Activated naive CD4-positive, alpha-beta T cell treated with Interleukin-2 at 50 U/mL for 16 hours (primary cell): ENCODE data around the gene FAM25G.
"Not testable (repeated sequence)": the region's sequence is repeated elsewhere in the genome, so short reads cannot be mapped to it uniquely, and the experiment has no call there.

ENCODE experiments used
- DNase-seq: peaks from one replicate; pipeline ENCODE4 v3.0.0-alpha.2; 2020

Gene FAM25G

DNA sequence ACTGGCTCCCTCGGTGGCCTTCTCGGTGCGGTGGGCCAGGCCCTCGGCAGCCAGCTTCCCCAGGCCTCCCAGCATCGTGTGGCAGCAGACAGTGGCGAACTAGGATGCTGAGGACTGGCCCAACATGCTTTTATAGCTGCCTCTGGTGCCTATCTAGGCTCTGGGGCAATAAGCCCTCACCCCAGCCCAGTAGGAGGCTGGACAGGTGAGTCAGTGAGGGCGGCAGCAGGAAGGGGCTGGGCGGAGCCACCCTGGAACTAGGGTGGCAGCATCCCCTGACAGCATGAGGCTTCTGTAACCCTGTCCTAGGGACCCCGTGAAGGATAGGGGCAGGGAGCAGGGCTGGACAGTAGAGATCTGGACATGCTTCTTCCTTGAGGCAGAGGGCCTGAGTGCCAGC, at the start of gene FAM25G:
TSS of gene FAM25G (minus strand) at position 101 of the 400 bp plus-strand sequence. CDS start at position 75, 26 bp downstream.
- not testable (repeated sequence) for DNase-seq

- not testable (repeated sequence) for DNase-seq
Observed at GRCh38 chr10:47536430-47536829, 44.9 kb upstream of the FAM25G start.

DNA sequence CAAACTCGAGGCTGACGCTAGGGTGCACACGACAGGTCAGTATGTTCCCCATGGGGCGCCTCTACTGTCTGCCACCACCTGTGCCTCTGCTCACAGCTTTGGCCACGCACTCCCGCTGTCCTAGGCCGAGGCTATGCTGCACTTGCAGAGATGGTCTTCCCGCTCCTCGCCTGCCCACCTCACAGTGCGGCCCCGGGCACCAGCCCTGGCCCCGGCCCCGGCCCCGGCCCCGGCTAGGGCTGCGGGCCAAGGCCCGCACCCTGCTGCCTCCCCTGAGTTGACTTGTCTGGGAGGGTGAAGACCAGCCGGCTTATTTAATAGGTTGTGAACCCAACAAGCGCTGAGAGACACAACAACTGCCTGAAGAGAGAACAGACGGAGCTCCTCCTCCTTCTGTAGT, 32.0 kb upstream of the FAM25G start, which contains the start of gene AGAP9:
TSS of gene AGAP9 (minus strand) at position 164 of the 400 bp plus-strand sequence. CDS start at position 52, 112 bp downstream.
- not testable (repeated sequence) for DNase-seq

DNA sequence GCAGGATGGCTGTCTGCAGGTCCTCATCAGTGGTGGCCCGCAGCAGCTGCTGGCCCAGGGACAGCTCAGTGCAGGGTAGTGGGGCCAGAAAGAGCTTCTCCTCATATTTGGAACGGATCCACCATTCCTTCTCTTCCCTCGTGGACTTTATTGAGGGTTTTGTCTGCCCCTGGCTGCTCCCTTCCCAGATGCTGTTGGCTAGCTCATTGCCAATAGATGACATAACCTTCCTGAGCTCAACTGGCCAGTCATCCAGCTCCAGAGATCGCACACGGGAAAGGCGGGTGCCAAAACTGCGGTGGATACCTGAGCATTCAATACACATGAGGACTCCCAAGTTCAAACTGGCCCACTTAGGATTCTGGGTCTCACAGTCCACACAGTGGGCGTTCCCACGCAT, 10.8 kb upstream of the FAM25G start:
- DNase-seq = not testable (repeated sequence)

DNA sequence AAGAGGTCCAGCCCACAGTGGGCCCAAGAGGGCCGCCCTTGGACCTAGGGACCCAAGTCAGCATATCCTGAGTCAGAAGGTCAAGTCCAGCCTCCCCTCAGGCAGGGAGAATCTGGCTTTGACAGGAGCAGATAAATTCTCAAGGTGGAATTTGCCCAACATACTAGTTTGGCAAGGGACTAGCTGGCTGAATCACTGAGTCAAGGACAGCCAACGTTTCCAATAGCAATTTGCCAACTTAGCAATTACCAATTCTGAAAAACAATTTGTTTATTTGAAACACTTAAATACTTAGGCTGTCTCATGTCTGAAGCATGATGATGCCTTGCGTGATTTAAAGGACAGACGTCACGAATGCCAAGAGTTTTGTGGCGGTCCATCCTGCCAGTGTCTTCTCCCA, 2.7 kb upstream of the FAM25G start:
- DNase-seq = not testable (repeated sequence)

DNA sequence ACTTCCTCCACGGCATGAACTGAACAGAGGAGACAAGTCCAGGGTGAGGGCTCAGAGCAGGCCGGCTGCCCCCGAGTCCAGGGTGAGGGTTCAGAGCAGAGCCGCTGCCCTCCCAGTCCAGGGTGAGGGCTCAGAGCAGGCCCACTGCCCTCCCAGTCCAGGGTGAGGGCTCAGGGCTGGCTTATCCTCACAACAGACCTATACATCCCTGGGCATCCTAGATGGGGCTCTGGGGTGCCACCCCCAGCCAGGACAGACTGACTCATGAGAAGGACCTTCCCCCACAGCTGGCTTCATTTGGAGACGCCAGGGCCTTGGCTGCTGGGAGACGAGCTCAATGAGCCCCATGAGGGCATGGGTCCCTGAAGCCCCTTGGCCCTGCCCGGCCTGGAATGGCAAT, 1.9 kb downstream of the FAM25G start:
- not testable (repeated sequence) for DNase-seq

- not testable (repeated sequence) for DNase-seq
Observed at GRCh38 chr10:47485943-47486342, 5.6 kb downstream of the FAM25G start.

- not testable (repeated sequence) for DNase-seq
Observed at GRCh38 chr10:47484786-47485185, 6.7 kb downstream of the FAM25G start.

- not testable (repeated sequence) for DNase-seq
Observed at GRCh38 chr10:47483923-47484322, 7.6 kb downstream of the FAM25G start, which contains the start of gene ANXA8. TSS of gene ANXA8 (minus strand) at chr10:47484115. CDS start at chr10:47483933, 182 bp downstream.

DNA sequence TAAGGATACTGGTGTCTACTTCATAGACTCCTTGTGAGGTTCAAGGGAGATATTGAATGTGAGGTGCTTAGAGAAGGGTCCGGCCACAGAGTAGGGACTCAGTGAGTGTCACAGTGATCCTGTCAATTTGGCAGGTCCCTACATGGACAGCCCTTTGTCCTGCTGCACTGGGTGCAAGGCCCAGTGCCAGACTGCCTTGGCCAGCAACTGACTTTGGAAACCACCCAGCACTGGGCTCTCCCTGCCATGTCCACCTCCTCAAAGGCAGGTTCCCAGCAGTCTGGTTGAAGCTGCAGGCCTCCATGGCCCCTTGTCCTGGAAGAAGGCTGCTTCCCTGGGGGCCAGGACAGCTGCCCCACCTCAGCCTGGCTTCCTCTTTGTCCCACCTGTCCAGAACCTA, 9.1 kb downstream of the FAM25G start:
- DNase-seq = not testable (repeated sequence)

DNA sequence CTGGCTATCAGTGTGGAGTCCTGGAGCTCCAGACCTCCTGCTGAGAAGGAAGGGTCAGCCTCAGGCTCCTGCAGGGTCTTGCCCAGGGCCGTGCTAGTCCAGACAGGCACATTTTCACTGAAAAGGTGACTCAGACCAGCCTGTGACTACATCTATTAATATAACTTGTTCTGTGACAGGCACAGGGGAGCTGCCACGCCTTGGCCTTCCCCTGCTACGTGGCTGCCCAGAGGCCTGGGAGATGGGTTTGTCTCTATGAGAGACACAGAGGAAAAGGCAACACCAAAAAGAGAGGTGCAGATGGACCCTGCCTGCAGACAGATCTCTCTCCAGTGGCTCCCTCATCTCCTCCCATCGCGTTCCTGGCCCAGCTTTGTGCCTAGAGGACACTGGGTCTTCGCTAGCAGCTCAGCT, 9.7 kb downstream of the FAM25G start:
- not testable (repeated sequence) for DNase-seq

GRCh38 chr10:47481182-47481766, 10.2 kb downstream of the FAM25G start:
- DNase-seq = not testable (repeated sequence)

DNA sequence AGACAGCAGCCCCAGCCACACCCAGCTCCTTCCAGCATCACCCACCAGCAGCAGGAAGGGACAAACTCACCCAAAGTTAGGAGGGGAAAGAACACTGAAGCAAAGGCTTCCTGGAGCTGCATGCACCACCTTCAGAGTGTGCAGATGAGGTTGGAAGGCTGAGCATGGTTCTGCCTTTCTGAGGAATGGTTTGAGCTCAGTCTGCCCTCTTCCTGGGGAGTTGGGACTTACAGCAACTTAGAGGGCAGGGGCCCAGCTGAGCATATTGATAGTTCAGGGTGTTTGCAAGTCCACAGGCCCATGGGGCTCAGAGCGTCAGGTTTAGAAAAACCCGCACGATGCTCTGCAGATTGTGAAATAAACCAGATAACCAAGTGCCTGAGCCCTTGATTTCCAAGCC, 11.4 kb downstream of the FAM25G start:
- DNase-seq = not testable (repeated sequence)

DNA sequence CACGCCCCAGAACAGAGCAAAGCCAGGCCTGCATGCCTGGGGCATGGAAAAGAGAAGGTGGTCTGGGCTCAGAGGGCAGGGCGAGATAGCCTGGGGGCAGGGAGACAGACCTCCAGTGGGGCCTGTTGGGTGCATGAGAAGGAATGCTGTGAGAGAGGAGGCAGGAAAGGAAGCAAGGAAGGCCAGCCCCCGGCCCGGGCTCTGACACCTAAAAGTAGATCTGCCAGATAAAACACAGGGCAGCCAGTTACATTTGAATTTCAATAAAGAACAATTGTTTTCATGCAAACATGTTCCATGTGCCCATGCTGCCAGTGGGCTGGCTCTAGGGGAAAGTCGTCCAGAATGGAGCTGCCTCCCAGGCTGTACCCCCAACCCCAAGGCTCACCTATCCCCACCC, 13.4 kb downstream of the FAM25G start:
- DNase-seq = not testable (repeated sequence)

DNA sequence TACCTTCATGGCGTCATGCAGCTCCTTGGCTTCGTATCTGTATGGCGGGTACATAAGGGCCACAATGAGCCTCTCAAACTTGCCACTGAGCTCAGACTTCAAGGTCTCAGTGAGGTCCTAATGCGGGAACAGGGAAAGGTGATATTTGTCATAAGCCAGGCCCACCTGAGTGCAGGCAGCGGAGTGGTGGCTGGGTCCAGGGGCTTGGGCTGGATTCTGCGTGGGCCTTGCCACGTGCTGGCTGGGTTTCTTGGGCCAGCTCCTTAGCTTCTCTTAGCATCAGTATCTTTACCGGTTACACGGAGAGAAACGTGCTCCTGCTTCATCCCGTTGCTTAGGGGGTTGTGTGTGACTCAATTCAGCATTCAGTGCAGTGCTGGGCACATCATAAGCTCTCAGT, 14.4 kb downstream of the FAM25G start:
- DNase-seq = not testable (repeated sequence)

DNA sequence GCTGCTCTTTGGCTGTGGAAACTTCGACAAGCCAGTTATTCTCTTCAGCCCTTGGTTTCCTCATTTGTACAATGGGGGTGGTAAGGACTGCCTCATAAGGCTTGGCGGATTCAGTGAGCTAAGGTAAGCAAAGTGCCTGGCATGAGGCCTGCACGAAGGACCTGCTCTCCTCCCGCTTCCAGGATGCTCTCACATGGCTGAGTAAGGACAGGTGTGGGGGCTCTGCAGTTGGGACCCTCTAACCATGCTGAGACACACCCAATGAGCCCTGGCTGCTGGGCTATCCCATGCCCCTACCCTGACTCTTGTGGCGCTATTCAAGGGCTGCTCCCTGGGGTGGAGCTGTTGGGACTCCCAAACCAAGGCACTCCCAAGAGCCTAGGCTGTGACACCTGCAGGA, 16.4 kb downstream of the FAM25G start:
- DNase-seq = not testable (repeated sequence)

DNA sequence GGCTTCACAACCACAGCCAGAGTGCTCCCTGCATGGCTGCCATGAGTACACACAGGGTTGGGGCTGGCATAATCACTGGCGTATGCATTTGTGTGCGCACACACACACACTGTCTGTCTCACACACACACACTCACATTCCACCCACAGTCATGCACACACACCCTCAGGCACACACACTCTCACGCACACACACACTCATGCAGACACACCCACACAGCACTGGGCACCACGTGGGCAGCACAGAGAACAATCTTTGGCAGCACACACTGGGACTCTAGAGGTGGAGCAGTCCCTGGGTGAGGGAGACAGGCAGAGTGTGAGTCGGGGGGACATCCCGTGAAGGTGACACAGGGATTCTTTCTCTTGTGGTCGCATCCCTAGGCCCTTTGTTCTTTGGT, 18.0 kb downstream of the FAM25G start:
- DNase-seq = not testable (repeated sequence)

DNA sequence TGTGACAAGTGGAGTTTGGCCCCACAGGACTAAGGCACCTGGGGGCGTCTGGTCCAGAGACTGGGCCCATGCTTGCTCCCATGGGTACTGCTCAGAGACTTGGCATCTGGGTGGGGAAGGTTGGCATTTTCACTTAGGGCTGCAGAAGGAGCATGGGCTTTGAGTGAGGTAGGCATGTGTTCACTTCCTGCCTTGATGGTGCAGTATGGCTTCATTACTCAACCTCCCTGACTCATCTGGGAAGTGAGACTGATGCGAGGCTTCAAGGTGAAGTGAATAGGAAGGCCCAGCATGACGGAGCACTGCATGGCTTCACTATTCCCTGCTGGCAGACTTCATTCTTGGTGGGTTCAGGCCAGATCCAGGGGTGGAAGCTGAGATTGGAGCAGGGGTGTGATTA, 18.9 kb downstream of the FAM25G start:
- not testable (repeated sequence) for DNase-seq

DNA sequence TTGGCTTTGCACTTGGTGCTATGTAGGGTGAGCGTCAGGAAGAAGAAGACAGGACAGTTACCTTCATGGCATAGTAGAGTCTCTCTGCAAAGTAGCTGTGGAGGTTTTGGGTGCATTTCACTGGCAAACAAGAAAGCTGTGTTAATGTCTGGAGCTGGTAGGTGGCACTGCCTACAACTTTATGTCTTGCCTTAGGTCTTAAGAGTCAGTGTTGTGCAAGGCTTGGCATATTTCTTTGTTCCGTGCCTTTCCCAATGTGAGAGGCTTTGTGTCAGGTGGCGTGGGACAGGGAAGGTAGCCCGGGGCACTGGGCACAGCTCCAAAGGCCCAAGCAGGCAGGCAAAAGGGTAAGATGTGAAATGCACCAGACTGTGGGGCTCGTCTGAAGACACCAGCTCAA, 19.4 kb downstream of the FAM25G start:
- not testable (repeated sequence) for DNase-seq

DNA sequence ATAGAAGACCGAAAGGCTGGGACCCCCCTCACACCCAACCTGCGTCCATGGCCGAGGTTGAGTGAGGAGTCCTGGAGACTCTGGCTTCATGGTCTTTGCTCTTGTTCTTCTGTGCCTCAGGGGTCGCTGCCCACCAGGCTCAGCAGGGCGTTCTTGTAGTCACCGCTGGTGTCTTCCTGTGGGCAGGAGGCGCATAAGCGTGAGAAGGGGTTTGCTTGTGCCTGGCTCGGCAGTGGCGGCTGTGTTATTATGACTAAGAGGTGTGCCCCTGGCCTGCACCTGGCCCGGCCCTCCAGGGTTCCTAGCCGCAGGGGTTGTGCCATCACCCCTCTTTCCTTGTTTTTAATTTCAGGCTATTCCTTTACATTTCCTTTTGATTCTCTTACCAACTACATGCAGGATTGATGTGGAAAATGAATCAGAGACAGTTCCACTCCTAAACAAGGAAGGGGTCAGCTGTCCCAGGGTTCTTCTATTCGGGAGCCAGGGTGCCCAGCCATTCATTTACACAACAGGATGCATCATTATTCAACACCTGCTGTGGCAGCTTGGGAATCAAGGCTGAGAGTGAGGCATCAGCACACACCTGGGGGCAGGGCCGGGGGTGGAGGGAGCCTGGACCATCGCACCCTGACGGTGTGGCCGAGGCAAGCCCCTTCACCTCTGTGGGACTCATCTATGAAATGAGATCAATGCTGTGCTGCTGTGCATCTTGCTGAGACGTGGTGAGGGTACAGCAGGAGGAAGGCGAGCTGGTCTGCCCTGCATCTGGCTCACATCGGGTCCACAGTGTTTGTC, 22.6 kb downstream of the FAM25G start:
- DNase-seq = not testable (repeated sequence)

DNA sequence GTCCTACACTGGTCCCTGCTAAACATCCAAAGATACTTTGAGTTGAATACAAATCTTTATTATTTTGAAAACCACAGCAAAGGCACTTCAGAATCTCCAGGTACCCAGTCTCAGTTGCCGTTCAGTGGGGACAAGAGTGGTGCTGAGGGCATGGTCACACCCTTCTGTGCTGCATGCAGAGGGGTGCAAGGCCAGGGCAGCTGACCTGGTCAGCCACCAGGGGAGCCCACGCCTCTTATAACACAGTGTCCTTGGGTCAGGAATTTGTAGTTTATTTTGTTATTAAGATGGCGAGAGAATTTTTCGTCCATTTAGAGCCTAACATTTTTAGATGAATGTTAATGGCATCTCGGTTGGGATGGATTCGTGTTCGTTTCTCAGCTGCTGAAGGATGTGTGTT, 23.5 kb downstream of the FAM25G start:
- not testable (repeated sequence) for DNase-seq

DNA sequence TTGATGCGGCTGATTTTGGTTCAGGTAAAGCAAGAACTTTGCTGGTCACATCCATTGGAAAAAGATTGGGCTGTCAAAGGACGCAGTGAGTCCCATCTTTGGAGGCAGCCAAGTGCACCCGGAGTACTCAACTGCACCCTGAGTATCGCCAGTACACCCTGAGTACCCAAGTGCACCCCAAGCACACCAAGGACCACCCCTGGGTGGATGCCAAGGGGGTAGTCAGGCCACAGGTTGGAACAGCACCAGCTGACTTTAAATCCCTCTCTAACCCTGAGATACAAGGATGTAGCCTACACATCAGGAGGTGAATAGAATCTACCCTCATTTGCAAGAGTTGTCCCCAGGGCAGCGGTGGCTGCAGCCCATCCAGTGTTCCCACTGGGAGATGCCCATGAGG, 24.0 kb downstream of the FAM25G start:
- DNase-seq = not testable (repeated sequence)

DNA sequence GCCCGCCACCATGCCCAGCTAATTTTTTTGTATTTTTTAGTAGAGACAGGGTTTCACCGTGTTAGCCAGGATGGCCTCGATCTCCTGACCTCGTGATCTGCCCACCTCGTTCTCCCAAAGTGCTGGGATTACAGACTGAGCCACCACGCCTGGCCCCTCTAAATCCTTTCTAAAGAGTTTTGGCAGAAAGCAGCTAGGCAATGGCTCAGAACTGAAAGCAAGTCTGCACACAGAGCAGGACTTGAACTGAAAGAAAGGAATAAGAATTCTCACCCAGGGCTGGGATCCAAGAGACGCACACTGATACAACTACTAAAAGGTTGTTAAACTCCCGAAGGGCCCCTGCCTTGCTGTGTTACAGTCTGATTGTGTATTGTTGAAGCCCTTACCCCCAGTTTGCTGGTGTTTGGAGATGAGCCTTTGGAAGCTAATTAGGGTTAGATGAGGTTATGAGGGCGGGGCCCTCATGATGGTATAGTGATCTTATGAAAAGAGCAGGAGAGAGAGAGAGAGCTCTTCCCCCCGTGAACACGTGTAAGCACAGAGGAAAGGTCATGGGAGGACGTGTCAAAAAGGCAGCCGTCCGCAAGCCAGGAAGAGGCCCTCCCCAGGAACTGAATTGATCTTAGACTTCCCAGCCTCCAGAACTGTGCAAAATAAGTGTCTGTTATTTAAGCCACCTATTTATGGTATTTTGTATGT, 26.1 kb downstream of the FAM25G start:
- DNase-seq = not testable (repeated sequence)
